Measurements from ENCODE around the gene RASL11B. TPM values are rescaled to one million over a fixed set of nuclear protein-coding genes. Genes with fewer than 3 reads are reported as not detected.

RASL11B gene
- total and polyA plus RNA-seq, 9 of the 15 experiments (the other 6 are each of a cell fraction or from before 2014, with no cell fraction given), result 0.24 to 1.5 (median 0.53) TPM

GRCh38 chr4:52823702-52824092, 38.4 kb upstream of the RASL11B start:
- H3K4me2 ChIP-seq (ENCODE audit: insufficient read depth, low read length), result no peak overlapping the region
- H3K79me2 ChIP-seq (ENCODE audit: control insufficient read depth, insufficient read depth, low read length), result no peaks in the 10 kb centered on the region
- ATAC-seq (no peak), FAIRE-seq (no peak), DNase-seq (ENCODE audit: extremely low read depth in 1 of 4, low spot score in 3 of 4) (no peak)
- no peaks in the 10 kb centered on the region for H3K36me3 ChIP-seq (ENCODE audit: control insufficient read depth, insufficient read depth, low read length)
- no peak overlapping the region for H3K4me3 ChIP-seq
- H3K27me3 ChIP-seq (ENCODE audit: control insufficient read depth in 2 of 2, insufficient read depth in 2 of 2, low read length in 2 of 2), result no peaks in the 10 kb centered on the region; a peak in 1 of 5 replicates
- 0% methylated on average over 1 of the region's 1 CpG for WGBS (ENCODE audit: insufficient coverage, low coverage, missing lambda C conversion rate)
- H3K9me3 ChIP-seq (replicated peaks; ENCODE audit: control insufficient read depth, insufficient read depth, low read depth, low read length), result no peaks in the 10 kb centered on the region
- H4K20me1 ChIP-seq (replicated peaks; ENCODE audit: control insufficient read depth, insufficient read depth, low read length), result no peaks in the 10 kb centered on the region
- no peaks in the 10 kb centered on the region for H3K4me1 ChIP-seq (replicated peaks in 1 of 2; ENCODE audit: control insufficient read depth in 2 of 2, insufficient read depth in 2 of 2, low read length in 2 of 2)
- no peak overlapping the region for H2AFZ ChIP-seq (ENCODE audit: low read depth, low read length)
- H3K27ac ChIP-seq (ENCODE audit: extremely low read depth, low read depth, low read length), result no peak overlapping the region
- H3K9ac ChIP-seq (ENCODE audit: insufficient read depth in 1 of 2, low read depth in 2 of 2, low read length in 2 of 2), result no peak overlapping the region
- in situ Hi-C loops (cut with MboI), result no loop called here
- CTCF ChIA-PET (ENCODE audit: low intra/inter-chr PET ratio), result no interaction called here
- POLR2A ChIA-PET, result interaction anchor here (1.1 kb wide), 1 partner anchor 68 kb away, joined by 5 read pairs; no protein-coding TSS in a partner anchor
- TF ChIP-seq ZC3H8 (IDR thresholded peaks at IDR 0.05) (no peak), GTF2A2 (tag; IDR thresholded peaks at IDR 0.05) (no peak), SMARCA5 (IDR thresholded peaks at IDR 0.05) (no peak), MNT (conservative IDR thresholded peaks at IDR 0.05) (no peak)
- intact Hi-C loops (cut with micrococcal nuclease), result no loop called here
- BruUV-seq (replicated peaks), result no TSS peak
- no peaks in the 10 kb centered on the region for H3K9me1 ChIP-seq (ENCODE audit: control insufficient read depth, insufficient read depth, low read length)

GRCh38 chr4:52824270-52824602, 37.9 kb upstream of the RASL11B start:
- intact Hi-C loops (cut with micrococcal nuclease), result no loop called here
- H3K9me1 ChIP-seq (ENCODE audit: control insufficient read depth, insufficient read depth, low read length), result no peaks in the 10 kb centered on the region
- no peak for FAIRE-seq
- H2AFZ ChIP-seq (ENCODE audit: low read depth, low read length), result no peak overlapping the region
- H3K4me2 ChIP-seq (ENCODE audit: insufficient read depth, low read length), result no peak overlapping the region
- in situ Hi-C loops (cut with MboI), result no loop called here
- ChIA-PET CTCF (ENCODE audit: low intra/inter-chr PET ratio) (no interaction called here), POLR2A (no interaction called here)
- BruUV-seq (replicated peaks), result no TSS peak
- no peak; the same call in 2 of the 3 replicates for ATAC-seq
- H3K27me3 ChIP-seq (ENCODE audit: control insufficient read depth in 2 of 2, insufficient read depth in 2 of 2, low read length in 2 of 2), result no peaks in the 10 kb centered on the region; a peak in 1 of 5 replicates
- H3K4me3 ChIP-seq, result no peak overlapping the region
- H3K4me1 ChIP-seq (replicated peaks in 1 of 2; ENCODE audit: control insufficient read depth in 2 of 2, insufficient read depth in 2 of 2, low read length in 2 of 2), result no peaks in the 10 kb centered on the region
- 9% methylated on average over 6 of the region's 6 CpGs for WGBS (ENCODE audit: insufficient coverage, low coverage, missing lambda C conversion rate)
- DNase-seq (ENCODE audit: extremely low read depth in 1 of 4, low spot score in 3 of 4), result no peak
- no peaks in the 10 kb centered on the region for H3K79me2 ChIP-seq (ENCODE audit: control insufficient read depth, insufficient read depth, low read length)
- no peak overlapping the region for H3K9ac ChIP-seq (ENCODE audit: insufficient read depth in 1 of 2, low read depth in 2 of 2, low read length in 2 of 2)
- no peaks in the 10 kb centered on the region for H3K36me3 ChIP-seq (ENCODE audit: control insufficient read depth, insufficient read depth, low read length)
- no peaks in the 10 kb centered on the region for H4K20me1 ChIP-seq (replicated peaks; ENCODE audit: control insufficient read depth, insufficient read depth, low read length)
- H3K9me3 ChIP-seq (replicated peaks; ENCODE audit: control insufficient read depth, insufficient read depth, low read depth, low read length), result no peaks in the 10 kb centered on the region
- H3K27ac ChIP-seq (ENCODE audit: extremely low read depth, low read depth, low read length), result no peak overlapping the region
- no peak for TF ChIP-seq XRCC5 (IDR thresholded peaks at IDR 0.05; ENCODE audit: low read depth, low read length)
- no peak for TF ChIP-seq ARID4B (CRISPR knock-in tag; IDR thresholded peaks at IDR 0.05)
- no peak for TF ChIP-seq ZNF561 (CRISPR knock-in tag; conservative IDR thresholded peaks at IDR 0.05)
- no peak for TF ChIP-seq ZNF232 (CRISPR knock-in tag; IDR thresholded peaks at IDR 0.05)
- TF ChIP-seq TEAD4 (IDR thresholded peaks at IDR 0.05; ENCODE audit: low read length), result no peak
- TF ChIP-seq TEAD4 (CRISPR knock-in tag; IDR thresholded peaks at IDR 0.05; ENCODE audit: borderline replicate concordance), result no peak
- no peak for TF ChIP-seq SMARCB1 (IDR thresholded peaks at IDR 0.05; ENCODE audit: insufficient read length, low read depth)

Data from K562 (cell line).